K562 (cell line): Measurements from ENCODE around the gene IL11. TPM values are rescaled to one million over a fixed set of nuclear protein-coding genes. Genes with fewer than 3 reads are reported as not detected.

Experiments used
- CBX8 ChIP-seq: fragments of 200-600 bp; sonication (generic); IDR thresholded peaks from 2 replicates; pipeline ENCODE4 v1.6.1; 2012; ENCODE audit warnings: borderline replicate concordance, mixed run types, low read depth, mild to moderate bottlenecking, moderate library complexity, mixed read lengths, low read length, control low read depth, inconsistent platforms; ENCODE audit not compliant: poor library complexity, severe bottlenecking; ENCODE audit errors: extremely low read depth
- CREB3L1 ChIP-seq: fragments of 450-650 bp; IDR thresholded peaks from 2 replicates; pipeline ENCODE4 v1.6.1; 2014; ENCODE audit warnings: low read depth, mild to moderate bottlenecking, moderate library complexity, borderline replicate concordance
- DLX4 ChIP-seq: fragments of 250-450 bp; sonication (Bioruptor Pico); IDR thresholded peaks from 2 replicates; pipeline ENCODE4 v1.6.1; 2021; ENCODE audit warnings: mild to moderate bottlenecking
- E2F6 ChIP-seq, 2 experiments: IDR thresholded peaks; 2 replicates each; pipeline ENCODE4 v1.6.1; 2011; ENCODE audit warnings: borderline replicate concordance in 1 of 2, control low read depth in 1 of 2, low read depth in 1 of 2, low read length in 1 of 2, mild to moderate bottlenecking in 1 of 2, mixed read lengths in 1 of 2, moderate library complexity in 1 of 2; ENCODE audit not compliant: insufficient read depth in 1 of 2, insufficient read length in 1 of 2, poor library complexity in 1 of 2, severe bottlenecking in 1 of 2; ENCODE audit errors: extremely low read depth in 1 of 2
- EP300 ChIP-seq: IDR thresholded peaks from 2 replicates; pipeline ENCODE4 v1.6.1; 2012; ENCODE audit warnings: low read length, improper control_type of control experiment
- JUN ChIP-seq, 2 experiments: sonication (generic) in 1 of 2; formaldehyde crosslinking in 1 of 2; IDR thresholded peaks; 2 replicates each; pipeline versions ENCODE4 v1.6.1 to v1.8.0; 2012 to 2022; ENCODE audit warnings: borderline replicate concordance in 2 of 2, mild to moderate bottlenecking in 2 of 2, improper control_type of control experiment in 1 of 2, low read depth in 1 of 2, low read length in 1 of 2, missing genetic modification reagents in 1 of 2
- LARP7 ChIP-seq: fragments of 450-650 bp; IDR thresholded peaks from 2 replicates; pipeline ENCODE4 v1.6.1; 2016
- MITF ChIP-seq: IDR thresholded peaks from 2 replicates; pipeline ENCODE4 v1.6.1; 2014; ENCODE audit warnings: antibody characterized with exemption
- NELFE ChIP-seq: IDR thresholded peaks from 2 replicates; pipeline ENCODE4 v1.6.1; 2011; ENCODE audit warnings: mild to moderate bottlenecking; ENCODE audit not compliant: insufficient read depth, insufficient read length
- NFATC3 ChIP-seq: fragments of 450-650 bp; IDR thresholded peaks from 2 replicates; pipeline ENCODE4 v1.6.1; 2017; ENCODE audit warnings: mild to moderate bottlenecking
- NFIX ChIP-seq: fragments of 250-450 bp; sonication (Bioruptor Pico); IDR thresholded peaks from 2 replicates; pipeline ENCODE4 v1.4.0; 2020; ENCODE audit warnings: low read depth, mild to moderate bottlenecking, moderate library complexity
- PTRF ChIP-seq: fragments of 450-650 bp; IDR thresholded peaks from 2 replicates; pipeline ENCODE4 v1.6.1; 2016; ENCODE audit warnings: mild to moderate bottlenecking, missing genetic modification characterization, missing compliant biosample characterization
- SMARCE1 ChIP-seq: fragments of 450-650 bp; IDR thresholded peaks from 2 replicates; pipeline ENCODE4 v1.7.1; 2016; ENCODE audit warnings: mild to moderate bottlenecking
- TCF3 ChIP-seq: sonication (generic); formaldehyde crosslinking; IDR thresholded peaks from 2 replicates; pipeline ENCODE4 v1.4.0; 2020; ENCODE audit warnings: mild to moderate bottlenecking, missing genetic modification reagents
- TCFL5 ChIP-seq: fragments of 250-450 bp; sonication (Bioruptor Pico); conservative IDR thresholded peaks from 2 replicates; pipeline ENCODE4 v1.6.1; 2021; ENCODE audit warnings: mild to moderate bottlenecking, moderate library complexity, matching md5 sums
- TSHZ1 ChIP-seq: fragments of 250-450 bp; sonication (Bioruptor Pico); IDR thresholded peaks from 2 replicates; pipeline ENCODE4 v1.4.0; 2020; ENCODE audit warnings: mild to moderate bottlenecking, moderate library complexity
- ZNF75A ChIP-seq: fragments of 450-650 bp; formaldehyde crosslinking; IDR thresholded peaks from 2 replicates; pipeline ENCODE4 v1.4.0; 2020; ENCODE audit warnings: mild to moderate bottlenecking
- ZNF766 ChIP-seq: fragments of 200-800 bp; sonication (Bioruptor generic); conservative IDR thresholded peaks from 2 replicates; pipeline ENCODE4 v1.6.1; 2016; ENCODE audit warnings: missing genetic modification characterization, missing compliant biosample characterization
- polyA plus RNA-seq, 8 experiments: library from polyadenylated mRNA; depleted of rRNA in 4 of 8; stranded (reverse) in 5 of 8; unstranded in 3 of 8; fragments of >200 nt; fragmentation: Nextera tagmentation in 2 of 8; fragmentation: Illumina TruSeq in 1 of 8; extraction: Ambion mirVana in 2 of 8; extraction: Trizol in 1 of 8; gene quantifications; 2 replicates each; pipeline versions ENCODE4 v1.2.1 to v1.2.3, GENCODE V29; 2011 to 2014; ENCODE audit warnings: inconsistent platforms in 1 of 8, missing spikeins in 1 of 8
- total RNA-seq, 7 experiments: library from RNA; depleted of rRNA in 6 of 7; stranded (reverse); fragments of >200 nt in 6 of 7; fragmentation: Illumina TruSeq in 2 of 7; extraction: Trizol in 2 of 7; gene quantifications; 2 replicates each; pipeline versions ENCODE4 v1.2.1 to v1.2.3, GENCODE V29; 2011 to 2021; ENCODE audit warnings: low replicate concordance in 1 of 7

Gene IL11
- total and polyA plus RNA-seq, 9 of the 15 experiments (the other 6 are each of a cell fraction or from before 2014, with no cell fraction given) = 0.04 to 0.42 (median 0.06) TPM; not detected in 6

GRCh38 chr19:55368701-55369563 is 1.3 kb downstream of the IL11 start (continued):
- TF ChIP-seq E2F6 (IDR thresholded peaks at IDR 0.05; ENCODE audit: borderline replicate concordance in 1 of 2, extremely low read depth in 1 of 2, insufficient read depth in 1 of 2, insufficient read length in 1 of 2, low read depth in 1 of 2, low read length in 1 of 2, poor library complexity in 1 of 2, severe bottlenecking in 1 of 2) = peak in 1 of 2 experiments; percentile 18
- TF ChIP-seq LARP7 = no peak
- no peak for TF ChIP-seq NFATC3
- no peak for TF ChIP-seq TCF3
- TF ChIP-seq TCFL5 = no peak
- no peak for TF ChIP-seq ZNF75A (CRISPR knock-in tag)
- no peak for TF ChIP-seq MITF
- no peak for TF ChIP-seq NELFE
- TF ChIP-seq DLX4 (CRISPR knock-in tag) = no peak
- TF ChIP-seq CREB3L1 = no peak
- TF ChIP-seq CBX8 = no peak
- TF ChIP-seq EP300 = no peak
- TF ChIP-seq SMARCE1 = no peak
- TF ChIP-seq ZNF766 (CRISPR knock-in tag) = no peak
- no peak for TF ChIP-seq TSHZ1 (CRISPR knock-in tag)
- TF ChIP-seq PTRF = no peak
- no peak for TF ChIP-seq NFIX (CRISPR knock-in tag)
- no peak for TF ChIP-seq JUN (IDR thresholded peaks at IDR 0.05; ENCODE audit: borderline replicate concordance, low read depth, low read length)
- no peak for TF ChIP-seq JUN (CRISPR knock-in tag; IDR thresholded peaks at IDR 0.05; ENCODE audit: borderline replicate concordance)
